PFSK-1 (cell line): Measurements from ENCODE around the gene ATP5MC2.

ENCODE experiments used
- FOXP2 ChIP-seq: optimal IDR thresholded peaks from 2 replicates; pipeline ENCODE3; 2011; ENCODE audit warnings: borderline replicate concordance, control low read depth, inconsistent platforms; ENCODE audit not compliant: insufficient read depth; ENCODE audit errors: extremely low read length, extremely low read depth
- POLR2AphosphoS5 ChIP-seq: IDR thresholded peaks from 2 replicates; pipeline ENCODE4 v1.6.1; 2012; ENCODE audit warnings: low read depth, mild to moderate bottlenecking, control low read depth, low read length, moderate library complexity
- SIN3A ChIP-seq: IDR thresholded peaks from 2 replicates; pipeline ENCODE4 v1.6.1; 2012; ENCODE audit warnings: mild to moderate bottlenecking, low read length, moderate library complexity, borderline replicate concordance; ENCODE audit not compliant: insufficient read depth
- TF ChIP-seq, protein P1 (sequence below), 2 experiments: IDR thresholded peaks; 2 replicates each; pipeline versions ENCODE4 v1.6.1 to v1.8.0; 2011 to 2012; ENCODE audit warnings: low read depth in 2 of 2, low read length in 2 of 2, control low read depth in 1 of 2, inconsistent platforms in 1 of 2, mild to moderate bottlenecking in 1 of 2, moderate library complexity in 1 of 2; ENCODE audit not compliant: insufficient read depth in 1 of 2

DNA sequence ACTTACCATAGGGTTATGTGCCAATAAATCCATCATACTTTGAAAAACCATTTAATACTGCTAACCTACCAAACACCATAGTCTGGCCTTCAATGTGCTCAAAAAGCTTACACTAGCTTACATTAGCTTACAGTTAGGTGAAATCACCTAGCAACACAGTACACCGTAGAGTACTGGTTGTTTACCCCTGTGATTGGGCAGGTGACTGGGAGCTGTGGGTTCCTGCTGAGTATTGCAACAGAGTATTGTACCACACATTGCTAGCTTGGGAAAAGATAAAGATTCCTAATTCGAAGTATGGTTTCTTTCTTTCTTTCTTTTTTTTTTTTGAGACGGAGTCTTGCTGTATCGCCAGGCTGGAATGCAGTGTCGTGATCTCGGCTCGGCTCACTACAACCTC is 5.6 kb downstream of the ATP5MC2 start:
- no peak for TF ChIP-seq SIN3A
- TF ChIP-seq, protein P1, sequence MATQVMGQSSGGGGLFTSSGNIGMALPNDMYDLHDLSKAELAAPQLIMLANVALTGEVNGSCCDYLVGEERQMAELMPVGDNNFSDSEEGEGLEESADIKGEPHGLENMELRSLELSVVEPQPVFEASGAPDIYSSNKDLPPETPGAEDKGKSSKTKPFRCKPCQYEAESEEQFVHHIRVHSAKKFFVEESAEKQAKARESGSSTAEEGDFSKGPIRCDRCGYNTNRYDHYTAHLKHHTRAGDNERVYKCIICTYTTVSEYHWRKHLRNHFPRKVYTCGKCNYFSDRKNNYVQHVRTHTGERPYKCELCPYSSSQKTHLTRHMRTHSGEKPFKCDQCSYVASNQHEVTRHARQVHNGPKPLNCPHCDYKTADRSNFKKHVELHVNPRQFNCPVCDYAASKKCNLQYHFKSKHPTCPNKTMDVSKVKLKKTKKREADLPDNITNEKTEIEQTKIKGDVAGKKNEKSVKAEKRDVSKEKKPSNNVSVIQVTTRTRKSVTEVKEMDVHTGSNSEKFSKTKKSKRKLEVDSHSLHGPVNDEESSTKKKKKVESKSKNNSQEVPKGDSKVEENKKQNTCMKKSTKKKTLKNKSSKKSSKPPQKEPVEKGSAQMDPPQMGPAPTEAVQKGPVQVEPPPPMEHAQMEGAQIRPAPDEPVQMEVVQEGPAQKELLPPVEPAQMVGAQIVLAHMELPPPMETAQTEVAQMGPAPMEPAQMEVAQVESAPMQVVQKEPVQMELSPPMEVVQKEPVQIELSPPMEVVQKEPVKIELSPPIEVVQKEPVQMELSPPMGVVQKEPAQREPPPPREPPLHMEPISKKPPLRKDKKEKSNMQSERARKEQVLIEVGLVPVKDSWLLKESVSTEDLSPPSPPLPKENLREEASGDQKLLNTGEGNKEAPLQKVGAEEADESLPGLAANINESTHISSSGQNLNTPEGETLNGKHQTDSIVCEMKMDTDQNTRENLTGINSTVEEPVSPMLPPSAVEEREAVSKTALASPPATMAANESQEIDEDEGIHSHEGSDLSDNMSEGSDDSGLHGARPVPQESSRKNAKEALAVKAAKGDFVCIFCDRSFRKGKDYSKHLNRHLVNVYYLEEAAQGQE (IDR thresholded peaks at IDR 0.05; ENCODE audit: insufficient read depth in 1 of 2, low read depth in 2 of 2, low read length in 2 of 2): no peak
- no peak for TF ChIP-seq POLR2AphosphoS5
- no peak for TF ChIP-seq FOXP2
